Esophagus squamous epithelium (tissue), 4 donors: Measurements from ENCODE around the gene KCTD21.

Source experiments
- CTCF ChIP-seq, 6 experiments: fragments of 450-650 bp in 4 of 6; fragments of 200-600 bp in 2 of 6; sonication (generic) in 2 of 6; IDR thresholded peaks; one replicate each; pipeline ENCODE4 v1.5.1; 2016 to 2019; ENCODE audit warnings: antibody characterized with exemption in 6 of 6, mild to moderate bottlenecking in 4 of 6, moderate library complexity in 4 of 6
- POLR2A ChIP-seq, 4 donors: fragments of 450-650 bp; IDR thresholded peaks; one replicate each; pipeline ENCODE4 v1.6.1; 2017; ENCODE audit warnings: antibody characterized with exemption in 4 of 4, mild to moderate bottlenecking in 4 of 4, moderate library complexity in 3 of 4

GRCh38 chr11:78205256-78205655 lies 16.8 kb upstream of the KCTD21 start:
- TF ChIP-seq CTCF (IDR thresholded peaks at IDR 0.05) (no peak), POLR2A (IDR thresholded peaks at IDR 0.05) (no peak)
